Astrocyte of the spinal cord (primary cell): Measurements from ENCODE around the gene MDGA2.

Experiments used
- DNase-seq: peaks from one replicate; pipeline ENCODE4 v3.0.0; 2011; ENCODE audit warnings: low read depth, low spot score
- H3K4me3 ChIP-seq: 2 replicates; pipeline ENCODE4 v1.5.1; 2011; ENCODE audit warnings: low read depth, mild to moderate bottlenecking, low read length, moderate library complexity
- in situ Hi-C: cut with HindIII; loops from 2 replicates; pipeline ENCODE4 v1.10.0; 2017; ENCODE audit warnings: low sequenced_read_pairs
- TF ChIP-seq, protein P1 (sequence below): IDR thresholded peaks from 2 replicates; pipeline ENCODE4 v1.5.1; 2012; ENCODE audit warnings: low read depth, mild to moderate bottlenecking, low read length, inconsistent platforms

MDGA2 gene

DNA sequence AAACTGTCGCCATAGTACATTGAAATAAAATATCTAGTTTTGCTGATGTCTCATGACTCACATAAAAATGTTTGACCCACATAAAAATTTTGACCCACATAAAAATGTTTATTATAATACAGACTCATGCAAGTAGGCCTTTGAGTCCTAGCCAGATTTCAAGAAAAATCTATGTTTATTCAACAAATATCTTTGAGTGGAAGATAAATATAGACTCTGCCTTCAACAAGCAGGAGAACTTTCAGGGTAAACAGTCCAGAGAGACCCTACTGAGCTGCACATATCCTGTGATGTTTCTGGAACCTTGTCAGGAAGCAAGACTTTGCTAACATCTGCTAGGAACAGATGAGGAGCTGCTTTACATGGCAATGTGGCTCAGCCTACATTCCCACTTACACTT lies 283.1 kb downstream of the MDGA2 start:
- DNase-seq: peak; percentile 76
- in situ Hi-C loops: no loop called here
- no peak overlapping the region for H3K4me3 ChIP-seq
- TF ChIP-seq, protein P1, sequence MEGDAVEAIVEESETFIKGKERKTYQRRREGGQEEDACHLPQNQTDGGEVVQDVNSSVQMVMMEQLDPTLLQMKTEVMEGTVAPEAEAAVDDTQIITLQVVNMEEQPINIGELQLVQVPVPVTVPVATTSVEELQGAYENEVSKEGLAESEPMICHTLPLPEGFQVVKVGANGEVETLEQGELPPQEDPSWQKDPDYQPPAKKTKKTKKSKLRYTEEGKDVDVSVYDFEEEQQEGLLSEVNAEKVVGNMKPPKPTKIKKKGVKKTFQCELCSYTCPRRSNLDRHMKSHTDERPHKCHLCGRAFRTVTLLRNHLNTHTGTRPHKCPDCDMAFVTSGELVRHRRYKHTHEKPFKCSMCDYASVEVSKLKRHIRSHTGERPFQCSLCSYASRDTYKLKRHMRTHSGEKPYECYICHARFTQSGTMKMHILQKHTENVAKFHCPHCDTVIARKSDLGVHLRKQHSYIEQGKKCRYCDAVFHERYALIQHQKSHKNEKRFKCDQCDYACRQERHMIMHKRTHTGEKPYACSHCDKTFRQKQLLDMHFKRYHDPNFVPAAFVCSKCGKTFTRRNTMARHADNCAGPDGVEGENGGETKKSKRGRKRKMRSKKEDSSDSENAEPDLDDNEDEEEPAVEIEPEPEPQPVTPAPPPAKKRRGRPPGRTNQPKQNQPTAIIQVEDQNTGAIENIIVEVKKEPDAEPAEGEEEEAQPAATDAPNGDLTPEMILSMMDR: no peak

DNA sequence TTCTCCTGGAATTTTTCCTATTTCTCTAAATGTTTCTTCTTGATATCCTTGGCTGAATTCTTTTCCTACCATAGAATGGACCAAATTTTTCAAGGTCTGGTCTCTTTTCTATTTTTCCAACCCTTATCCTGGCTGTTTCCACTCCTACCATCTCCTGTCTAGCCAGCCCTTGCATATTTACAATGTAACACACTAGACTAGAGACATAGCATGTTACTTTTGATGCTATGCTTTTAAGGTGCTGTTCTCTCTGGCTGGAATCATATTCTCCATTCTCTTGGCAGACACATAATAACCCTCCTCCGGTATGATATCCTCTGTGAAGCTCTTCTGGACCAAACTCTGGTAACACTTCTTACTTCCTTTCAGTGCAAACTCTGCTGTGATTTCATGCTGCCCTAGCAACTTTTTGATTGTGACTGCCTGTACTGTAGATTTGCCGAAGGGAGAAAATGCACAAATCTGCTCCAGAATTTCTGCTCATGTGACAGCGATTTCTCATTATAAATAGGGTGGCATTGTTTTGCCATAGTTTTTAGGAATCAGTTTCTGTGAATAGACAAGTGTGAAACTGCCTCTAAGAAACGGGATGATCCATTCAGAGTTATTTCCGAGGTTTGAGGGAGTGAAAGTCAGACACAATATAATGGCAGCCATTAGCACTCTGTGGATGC lies 284.4 kb downstream of the MDGA2 start:
- TF ChIP-seq, protein P1: no peak
- no peak for DNase-seq
- H3K4me3 ChIP-seq: no peak overlapping the region
- in situ Hi-C loops: no loop called here

DNA sequence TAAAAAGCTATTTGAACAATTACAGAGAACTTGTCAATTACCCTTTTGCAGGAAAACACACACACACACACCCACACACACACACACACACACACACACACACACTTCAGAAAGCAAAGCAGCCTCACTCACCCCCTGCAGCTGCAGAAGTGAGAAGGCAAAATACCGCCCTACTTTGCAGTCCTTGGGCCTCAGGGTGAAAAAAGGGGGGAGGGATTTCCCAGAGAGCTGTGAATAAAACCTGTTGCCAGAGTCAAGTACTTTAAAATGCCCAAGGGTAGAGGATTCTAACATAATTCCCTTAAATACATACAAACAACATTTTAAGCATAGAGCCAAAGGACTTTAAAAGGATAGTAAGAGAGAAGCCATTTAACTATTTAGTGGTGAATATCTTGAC lies 285.9 kb downstream of the MDGA2 start:
- no peak for DNase-seq
- in situ Hi-C loops: no loop called here
- H3K4me3 ChIP-seq: no peak overlapping the region
- TF ChIP-seq, protein P1: no peak

DNA sequence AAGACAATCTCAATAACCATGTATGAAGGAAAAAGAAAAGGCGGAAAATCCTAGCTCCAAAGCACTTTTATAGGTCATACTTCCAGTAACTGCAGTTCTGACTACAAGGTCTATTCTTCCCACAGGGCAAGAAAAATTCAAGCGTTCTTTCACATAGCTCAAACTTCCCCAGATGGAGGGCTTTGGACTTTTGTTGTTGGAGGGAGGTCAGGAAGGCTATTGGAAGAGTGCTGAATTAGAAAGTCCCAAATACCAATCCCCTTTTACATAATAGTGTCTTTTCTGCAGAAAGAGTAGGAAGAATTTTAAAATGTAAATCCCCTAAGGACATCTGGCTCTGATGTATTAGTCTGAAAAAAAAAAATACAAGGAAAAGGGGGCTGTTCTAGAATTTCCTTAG lies 309.4 kb downstream of the MDGA2 start:
- in situ Hi-C loops: no loop called here
- TF ChIP-seq, protein P1: no peak
- H3K4me3 ChIP-seq: no peak overlapping the region
- DNase-seq: no peak

DNA sequence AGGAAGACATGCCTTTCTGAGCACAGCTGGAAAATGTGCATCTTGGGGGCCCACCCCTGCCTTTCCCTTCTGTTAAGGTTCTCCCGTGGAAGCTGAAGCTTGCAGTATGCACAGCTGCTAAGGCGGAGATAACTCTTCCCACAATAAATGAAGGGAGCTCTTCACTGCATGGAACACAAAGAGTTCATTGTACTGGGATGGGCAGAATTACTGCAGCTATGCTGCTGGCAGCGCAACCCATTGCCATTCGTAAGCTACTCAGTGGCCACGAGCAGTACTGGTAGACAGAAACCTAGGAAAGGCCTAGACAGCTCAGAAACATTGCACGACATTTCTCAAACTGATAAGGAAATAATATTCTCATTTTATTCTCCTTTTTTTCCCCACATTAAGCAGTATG lies 310.2 kb downstream of the MDGA2 start:
- TF ChIP-seq, protein P1: no peak
- DNase-seq: no peak
- in situ Hi-C loops: no loop called here
- H3K4me3 ChIP-seq: no peak overlapping the region

DNA sequence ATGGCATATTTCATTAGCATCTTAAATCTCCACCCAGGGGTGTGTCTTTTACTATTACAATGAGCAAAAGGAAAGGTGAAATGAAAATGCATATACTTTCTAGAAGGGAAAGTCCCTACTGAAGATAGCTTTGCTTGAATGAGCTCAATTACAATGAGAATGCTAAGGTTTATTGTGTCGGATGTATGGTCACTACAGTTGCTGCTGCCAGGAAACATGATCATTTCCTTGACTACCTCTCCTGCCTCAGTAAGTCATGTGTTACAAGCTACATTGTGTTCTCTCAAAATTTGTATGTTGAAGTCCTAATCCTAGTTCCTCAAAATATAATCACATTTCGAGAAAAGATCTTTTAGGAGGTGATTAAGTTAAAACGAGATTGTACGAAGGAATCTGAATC lies 322.2 kb downstream of the MDGA2 start:
- DNase-seq: no peak
- TF ChIP-seq, protein P1: no peak
- in situ Hi-C loops: no loop called here

More for the DNA sequence above, 322.2 kb downstream of the MDGA2 start:
- no peak overlapping the region for H3K4me3 ChIP-seq
